ENCODE data around the gene EVI5L.

Gene EVI5L

DNA sequence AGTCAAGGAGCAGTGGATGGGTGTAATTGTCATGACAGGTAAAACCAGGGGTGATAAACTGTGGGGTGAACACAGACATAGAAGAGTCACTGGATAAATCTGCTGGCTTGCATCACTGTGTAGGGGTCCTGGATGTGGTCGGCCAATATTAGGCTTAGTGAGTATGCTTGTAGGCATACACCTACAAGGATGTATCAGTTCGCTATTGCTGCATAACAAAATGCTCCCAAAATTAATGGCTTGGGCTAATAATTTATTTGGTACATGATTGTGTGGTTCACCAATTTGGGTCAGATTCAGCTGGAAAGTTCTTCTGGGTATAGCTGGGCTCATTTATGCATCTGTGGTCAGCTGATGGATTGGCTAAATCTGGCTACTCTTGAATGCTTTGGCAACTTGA is 11.2 kb upstream of the EVI5L start:
- no peak for DNase-seq

DNA sequence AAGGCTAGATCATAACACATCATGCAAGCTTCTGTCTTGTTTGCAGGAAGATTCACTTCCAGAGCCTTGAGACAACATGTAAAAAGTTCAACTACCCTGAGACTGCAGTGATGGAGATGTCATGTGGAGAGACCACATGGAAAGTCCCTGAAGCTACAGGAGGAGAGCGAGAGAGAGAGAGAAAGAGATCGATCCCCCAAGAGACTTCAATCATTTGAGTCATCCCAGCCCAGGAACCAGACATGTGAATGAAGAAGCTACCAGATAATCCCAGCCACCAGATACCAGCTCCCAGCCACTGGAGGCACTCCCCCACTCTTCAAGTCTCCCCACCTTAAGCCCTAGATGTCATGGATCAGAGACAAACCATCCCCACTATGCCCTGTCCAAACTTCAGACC is 10.7 kb upstream of the EVI5L start:
- no peak for DNase-seq

DNA sequence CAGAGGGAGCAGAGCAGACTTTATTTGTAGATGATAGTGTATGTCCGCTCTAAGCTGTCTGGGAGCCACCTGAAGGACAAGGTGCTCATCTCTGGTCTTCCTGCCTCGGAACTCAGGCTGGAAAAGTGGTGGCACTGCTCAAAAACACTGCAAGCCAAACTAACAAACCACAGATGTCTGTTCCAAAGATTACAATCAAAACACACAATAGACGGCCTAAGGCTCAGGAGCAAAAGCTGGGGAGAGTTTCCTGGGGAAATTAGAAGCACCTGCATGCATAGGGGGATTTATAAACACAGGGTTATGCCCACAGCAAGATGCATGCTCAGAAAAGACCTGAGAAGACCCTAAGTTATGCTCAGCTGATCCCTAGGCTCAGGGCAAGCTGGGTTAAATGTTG is 9.4 kb upstream of the EVI5L start:
- no peak for DNase-seq

DNA sequence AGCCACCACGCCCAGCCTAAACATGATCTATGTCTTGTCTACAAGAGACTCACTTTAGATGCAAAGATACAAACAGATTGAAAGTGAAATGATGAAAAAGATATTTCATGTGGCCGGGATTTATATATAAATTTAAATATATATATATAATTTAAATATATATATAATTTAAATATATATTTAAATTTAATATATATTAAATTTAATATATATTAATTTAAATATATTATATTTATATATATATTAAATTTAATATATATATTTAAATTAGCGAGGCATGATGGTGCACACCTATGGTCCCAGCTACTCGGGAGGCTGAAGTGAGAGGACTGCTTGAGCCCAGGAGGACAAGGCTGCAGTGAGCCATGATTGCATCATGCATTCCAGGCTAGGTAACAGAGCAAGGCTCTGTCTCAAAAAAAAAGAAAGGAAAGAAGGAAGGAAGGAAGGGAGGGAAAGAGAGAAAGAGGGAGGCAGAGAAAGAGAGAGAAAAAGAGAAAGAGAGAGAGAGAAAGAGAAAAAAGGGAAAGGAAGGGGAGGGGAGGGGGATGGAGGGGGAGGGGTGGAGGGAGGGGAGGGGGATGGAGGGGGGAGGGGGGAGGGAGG is 7.0 kb upstream of the EVI5L start:
- no peak for DNase-seq

DNA sequence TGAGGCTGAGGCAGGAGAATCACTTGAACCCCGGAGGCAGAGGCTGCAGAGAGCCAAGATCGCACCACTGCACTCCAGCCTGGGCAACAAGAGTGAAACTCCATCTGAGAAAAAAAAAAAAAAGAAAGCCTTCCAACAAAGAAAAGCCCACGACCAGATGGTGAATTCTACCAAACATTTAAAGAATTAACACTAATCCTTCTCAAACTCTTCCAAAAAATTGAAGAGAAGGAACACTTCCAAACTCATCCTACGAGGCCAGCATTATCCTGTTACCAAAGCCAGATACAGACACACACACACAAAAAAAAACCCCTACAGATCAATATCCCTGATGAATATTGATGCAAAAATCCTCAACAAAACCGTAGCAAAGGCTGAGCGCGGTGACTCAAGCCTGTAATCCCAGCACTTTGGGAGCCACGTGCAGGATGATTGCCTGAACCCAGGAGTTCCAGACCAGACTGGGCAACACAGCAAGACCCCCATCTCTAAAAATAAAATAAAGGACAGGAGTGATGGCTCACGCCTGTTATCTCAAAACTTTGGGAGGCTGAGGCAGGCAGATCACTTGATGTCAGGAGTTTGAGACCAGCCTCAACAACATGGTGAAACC is 6.2 kb upstream of the EVI5L start:
- peak; percentile 9 for DNase-seq

DNA sequence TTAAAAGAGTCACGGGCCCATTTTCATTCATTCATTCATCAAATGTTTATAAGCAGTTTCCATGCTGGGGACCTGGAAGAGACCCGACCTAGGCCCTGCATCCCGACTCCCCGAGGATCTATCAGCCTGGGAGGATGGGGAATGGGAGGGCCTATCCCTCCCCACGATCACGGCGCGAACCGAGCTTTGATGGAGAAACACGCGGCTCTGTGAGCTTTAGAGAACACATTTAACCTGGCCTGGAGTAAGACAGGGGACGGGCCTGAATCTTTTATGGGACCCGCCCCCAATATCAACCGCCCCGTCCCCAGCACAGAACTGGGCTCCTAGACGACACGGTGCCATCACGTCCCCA is 875 bp upstream of the EVI5L start:
- DNase-seq, result no peak

DNA sequence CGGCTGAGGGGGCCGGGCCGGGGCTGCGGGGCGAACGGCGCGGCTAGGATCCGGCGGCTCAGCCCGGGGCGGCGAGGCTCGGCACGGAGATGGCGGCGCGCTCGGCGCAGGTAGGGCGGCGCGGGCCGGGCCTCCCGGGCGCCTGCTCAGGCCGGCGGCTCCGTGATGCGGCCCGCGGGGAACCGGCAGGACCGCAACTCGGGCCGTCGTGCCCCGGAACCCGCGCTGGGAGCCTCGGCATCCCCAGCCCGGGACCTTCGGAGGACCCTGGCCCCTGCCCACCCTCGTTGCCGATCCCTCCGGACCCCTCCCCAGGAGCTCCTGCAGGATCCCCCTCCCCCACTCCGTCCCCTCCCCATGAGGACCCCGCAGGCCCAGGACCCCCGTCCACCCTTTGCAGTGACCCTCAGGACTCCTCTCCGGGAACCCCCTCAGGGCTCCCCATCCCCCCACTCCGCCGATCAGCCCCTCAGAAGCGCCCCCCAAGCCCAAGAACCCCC is 304 bp downstream of the EVI5L start:
- no peak for DNase-seq

DNA sequence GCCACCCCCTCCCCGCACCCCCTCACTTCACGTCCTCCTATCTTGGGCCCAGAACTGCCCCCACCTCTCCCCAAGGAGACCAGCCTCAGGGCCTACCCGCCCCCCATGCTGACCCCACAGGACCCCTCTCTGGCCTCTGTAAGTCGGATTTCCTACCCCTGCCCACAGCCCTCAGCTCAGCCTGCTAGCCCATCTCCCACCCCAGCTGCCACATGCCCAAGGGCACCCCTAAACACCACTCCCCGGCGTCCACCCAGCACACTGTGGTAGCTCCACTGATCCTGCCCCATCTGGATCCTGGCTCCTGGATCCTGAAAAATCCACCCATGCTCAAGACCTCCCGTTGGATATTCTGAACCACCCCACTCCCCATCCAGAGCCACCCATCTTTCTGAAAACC is 805 bp downstream of the EVI5L start:
- DNase-seq, result no peak

DNA sequence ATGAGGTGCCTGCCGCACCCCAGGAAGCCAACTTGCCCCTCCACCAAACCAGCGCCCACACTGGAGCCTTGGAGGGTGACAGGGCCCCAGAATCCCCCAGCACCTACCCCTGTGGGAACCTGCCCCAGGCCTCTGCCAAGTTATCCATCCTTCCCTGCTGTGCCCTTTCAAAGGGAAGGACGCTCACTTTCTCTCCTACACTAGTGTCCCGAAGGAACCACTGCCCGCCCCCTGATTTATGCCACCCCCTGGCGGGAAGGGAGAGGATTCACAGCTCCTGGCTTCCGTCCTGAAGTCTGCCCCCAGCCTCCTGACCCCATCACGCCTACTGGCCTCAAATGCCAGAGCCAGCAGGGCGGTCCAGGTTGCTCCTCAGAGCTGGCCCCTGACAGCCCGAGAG is 1.4 kb downstream of the EVI5L start:
- DNase-seq, result peak; percentile 21

DNA sequence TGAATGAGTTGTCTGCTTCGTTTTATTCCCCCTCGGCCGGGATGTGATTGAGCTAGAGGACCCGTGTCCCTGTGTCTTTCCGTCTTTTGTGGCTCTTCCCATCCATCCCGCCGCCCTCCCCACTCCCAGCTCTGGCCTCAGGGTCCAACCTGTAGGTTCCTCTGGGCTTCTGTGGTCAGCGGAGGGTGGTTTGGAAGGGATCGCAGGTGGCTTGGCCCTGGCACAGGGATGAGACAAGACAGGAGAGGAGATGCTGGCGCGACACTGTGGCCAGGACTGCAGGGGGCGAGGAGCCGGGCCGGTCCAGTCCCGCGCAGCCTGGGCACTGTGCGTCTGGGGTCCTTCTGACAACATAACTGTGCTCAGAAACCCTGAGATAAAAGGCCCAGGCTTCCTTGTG is 2.0 kb downstream of the EVI5L start:
- no peak for DNase-seq

DNA sequence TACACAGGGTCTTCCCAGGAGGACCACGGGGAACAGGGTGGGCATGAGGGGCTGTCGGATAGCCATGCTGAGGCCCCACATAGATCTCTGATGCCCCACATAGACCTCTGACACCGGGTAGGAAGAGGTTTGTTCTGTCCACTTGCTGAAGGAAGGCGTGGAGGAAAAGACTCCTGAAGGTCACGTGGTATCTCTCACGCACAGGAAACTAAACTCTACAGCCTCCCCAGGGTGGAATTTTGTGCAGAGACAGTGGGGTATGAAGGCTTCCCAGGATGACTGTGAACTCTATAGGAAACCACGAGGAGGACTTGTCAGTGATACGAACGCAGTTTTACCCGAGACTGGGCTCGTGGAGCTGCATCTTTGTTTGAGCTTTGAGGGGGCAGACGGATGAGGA is 2.8 kb downstream of the EVI5L start:
- DNase-seq, result no peak

DNA sequence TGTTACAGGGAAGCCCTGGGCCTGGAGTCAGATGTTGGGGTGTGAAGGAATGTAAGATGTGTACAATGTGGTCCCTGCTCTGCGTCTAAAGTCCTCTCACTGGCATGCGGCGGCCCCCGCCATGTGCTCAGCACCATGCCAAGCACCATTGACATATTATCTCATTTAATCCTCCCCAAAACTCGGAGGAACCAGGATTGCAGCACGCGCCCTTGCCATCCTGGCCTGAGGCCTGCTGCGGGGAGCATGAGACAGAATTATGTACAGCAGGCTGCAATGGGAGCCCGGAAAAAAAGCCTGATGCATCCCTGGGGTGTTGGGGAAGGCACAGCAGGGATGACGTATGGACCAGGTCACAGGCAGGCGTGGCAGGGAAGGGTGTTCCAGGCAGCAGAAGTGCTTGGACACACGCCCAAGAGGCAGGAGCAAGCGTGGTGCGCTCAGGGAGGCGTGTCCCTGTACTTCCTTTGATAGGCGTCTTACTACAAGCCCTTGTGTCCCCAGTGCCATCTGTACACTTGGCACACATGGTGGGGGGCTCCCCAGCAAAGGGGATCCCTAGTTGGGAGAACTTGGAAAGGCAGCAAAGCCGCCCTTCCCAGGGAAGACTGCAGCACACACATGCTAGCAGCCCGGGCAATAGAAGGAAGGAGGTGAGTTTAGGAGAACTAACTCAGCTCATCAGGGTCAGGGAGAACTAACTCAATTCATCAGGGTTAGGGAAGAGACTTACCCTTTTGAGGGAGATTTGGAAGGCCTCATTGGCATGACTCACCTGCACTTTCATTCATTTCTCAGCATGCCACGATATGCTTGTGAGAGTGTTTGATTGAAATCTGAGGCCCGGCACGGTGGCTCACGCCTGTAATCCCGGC is 3.4 kb downstream of the EVI5L start:
- no peak for DNase-seq

DNA sequence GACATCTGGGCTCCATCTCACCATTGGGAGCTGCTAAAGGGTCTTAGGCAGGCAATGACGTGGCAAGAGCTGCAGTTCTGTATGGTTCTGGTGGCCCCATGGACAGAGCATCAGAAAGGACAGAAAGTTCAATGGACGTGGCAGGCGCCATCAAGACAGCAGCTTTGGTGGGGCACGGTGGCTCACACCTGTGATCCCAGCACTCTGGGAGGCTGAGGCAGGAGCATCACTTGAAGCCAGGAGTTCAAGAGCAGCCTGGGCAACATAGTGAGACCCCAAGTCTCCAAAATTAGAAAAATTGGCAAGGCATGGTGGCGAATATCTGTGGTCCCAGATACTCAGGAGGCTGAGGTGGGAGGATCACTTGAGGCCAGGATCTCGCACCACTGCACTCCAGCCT is 9.5 kb downstream of the EVI5L start:
- no peak for DNase-seq

DNA sequence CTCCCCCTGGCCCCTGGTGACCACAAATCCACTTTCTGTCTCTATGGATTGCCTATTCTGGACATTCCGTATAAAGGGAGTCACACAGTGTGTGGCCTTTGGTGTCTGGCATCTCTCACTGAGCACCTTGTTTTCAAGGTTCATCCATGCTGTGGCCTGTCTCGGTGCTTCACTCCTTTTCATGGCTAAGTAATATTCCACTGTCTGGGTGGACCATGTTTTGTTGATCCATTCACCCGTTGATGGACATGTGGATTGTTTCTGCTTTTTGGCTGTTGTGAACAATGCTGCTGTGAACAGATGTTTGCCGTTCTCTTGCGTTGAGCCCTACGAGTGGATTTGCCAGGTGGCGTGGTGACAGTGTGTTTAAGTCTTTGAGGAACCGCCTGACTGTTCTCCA is 10.6 kb downstream of the EVI5L start:
- DNase-seq, result no peak

DNA sequence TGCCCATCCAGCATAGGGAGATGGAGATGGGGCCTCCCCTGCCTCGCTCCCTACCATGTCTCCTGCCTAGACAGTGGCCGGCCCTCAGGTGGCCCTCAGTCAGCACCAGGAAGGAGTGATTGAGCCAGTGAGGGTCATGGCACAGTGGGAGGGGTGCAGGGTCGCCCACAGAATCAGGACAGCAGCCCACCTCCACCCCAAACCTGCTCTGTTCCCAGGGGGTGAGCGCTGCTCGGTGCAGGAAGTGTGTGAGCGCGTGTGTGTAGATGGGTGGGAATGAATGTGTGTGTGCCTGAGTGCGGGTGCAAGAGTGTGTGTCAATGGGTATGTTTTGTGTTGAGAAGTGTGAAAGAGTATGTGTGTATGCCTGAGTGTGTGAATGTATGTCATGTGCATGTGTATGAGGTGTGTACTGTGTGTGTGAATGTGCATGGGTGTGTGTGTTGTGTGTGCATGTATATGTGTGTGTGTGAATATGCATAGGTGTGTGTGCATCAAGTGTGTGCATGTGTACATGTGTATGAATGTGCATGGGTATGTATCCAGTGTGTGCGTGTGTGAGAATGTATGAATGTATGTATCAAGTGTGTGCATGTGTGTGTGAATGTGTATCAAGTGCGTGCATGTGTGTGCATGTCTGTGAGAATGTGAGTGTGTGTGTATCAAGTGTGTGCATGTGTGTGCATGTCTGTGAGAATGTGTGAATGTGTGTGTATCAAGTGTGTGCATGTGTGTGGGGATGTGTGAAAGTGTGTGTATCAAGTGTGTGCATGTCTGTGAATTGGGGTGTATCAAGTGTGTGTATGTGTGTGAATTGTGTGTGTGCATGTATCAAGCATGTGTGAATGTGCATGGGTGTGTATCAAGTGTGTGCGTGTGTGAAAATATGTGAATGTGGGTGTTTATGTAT is 12.0 kb downstream of the EVI5L start:
- DNase-seq, result no peak

DNA sequence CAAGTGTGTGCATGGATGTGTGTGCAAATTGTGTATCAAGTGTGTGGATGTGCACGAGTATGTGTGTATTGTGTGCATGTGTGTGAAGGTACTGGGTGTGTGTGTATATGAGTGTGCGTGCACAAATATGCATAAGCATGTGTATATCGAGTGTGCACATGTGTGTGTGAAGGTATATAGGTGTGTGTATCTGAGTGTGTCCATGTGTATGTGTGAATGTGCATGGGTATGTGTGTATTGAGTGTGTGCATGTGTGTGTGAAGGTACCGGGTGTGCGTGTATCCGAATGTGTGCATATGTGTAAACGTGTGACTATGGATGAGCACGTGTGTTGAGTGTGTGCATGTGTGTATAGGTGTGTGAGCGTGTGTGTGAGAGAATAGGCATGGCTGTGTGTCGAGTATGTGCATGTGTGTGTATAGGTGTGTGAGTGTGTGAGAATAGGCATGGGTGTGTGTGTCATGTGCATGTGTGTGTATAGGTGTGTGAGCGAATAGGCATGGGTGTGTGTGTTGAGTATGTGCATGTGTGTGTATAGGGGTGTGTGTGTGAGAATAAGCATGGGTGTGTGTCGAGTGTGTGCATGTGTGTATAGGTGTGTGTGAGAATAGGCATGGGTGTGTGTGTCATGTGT is 12.8 kb downstream of the EVI5L start:
- no peak for DNase-seq

DNA sequence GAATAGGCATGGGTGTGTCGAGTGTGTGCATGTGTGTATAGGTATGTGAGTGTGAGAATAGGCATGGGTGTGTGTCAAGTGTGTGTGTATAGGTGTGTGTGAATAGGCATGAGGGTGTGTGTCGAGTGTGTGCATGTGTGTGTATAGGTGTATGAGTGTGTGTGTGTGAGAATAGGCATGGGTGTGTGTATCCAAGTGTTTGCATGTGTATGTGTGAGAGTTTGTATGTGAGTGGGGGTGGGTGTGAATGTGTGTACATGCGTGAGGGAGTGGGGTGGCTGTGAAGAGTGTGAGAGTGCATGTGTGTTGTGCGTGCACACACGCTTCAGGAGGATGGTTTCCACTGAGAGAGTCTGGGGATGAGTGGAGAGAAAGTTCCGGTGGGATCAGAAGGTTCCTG is 13.5 kb downstream of the EVI5L start:
- DNase-seq, result no peak

DNA sequence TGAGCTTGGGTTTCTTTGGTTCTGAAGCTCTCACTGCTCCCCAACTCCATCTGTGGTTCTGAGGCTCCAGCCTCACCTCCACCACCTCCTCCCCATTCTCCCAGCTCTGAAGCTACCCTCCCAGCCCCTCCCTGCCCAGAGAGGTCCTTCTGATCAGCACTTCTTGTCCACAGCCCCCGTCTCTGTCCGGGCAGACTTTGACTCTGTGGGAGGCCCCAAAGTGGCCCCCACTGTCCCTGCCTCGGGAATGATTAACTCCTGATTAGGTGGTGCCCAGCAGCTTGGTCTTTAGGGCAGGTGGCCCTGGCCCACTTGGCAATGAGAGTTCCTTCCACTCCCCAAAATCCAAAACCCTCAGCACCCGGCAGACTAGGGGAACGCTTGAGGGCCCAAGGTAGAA is 14.4 kb downstream of the EVI5L start:
- DNase-seq, result no peak

DNA sequence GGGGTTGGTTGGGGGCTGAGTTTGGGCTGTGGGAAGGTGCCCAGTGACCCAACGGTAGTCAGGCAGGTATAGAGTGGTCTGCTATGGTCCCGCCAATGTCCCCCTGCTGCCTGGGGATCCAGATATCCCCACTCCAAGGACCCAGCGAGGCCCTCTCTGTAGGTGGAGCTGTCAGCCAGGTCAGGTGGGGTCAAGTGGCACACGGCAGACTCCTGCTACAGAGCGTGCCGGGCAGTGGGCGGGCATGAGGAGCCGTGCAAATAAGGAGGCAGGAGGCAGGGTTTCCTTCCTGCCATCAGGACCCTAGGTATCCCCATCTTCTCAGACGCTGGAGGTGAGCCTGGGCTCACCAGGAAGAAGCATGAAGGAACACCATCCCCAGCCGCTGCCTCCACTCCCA is 14.9 kb downstream of the EVI5L start:
- no peak for DNase-seq

DNA sequence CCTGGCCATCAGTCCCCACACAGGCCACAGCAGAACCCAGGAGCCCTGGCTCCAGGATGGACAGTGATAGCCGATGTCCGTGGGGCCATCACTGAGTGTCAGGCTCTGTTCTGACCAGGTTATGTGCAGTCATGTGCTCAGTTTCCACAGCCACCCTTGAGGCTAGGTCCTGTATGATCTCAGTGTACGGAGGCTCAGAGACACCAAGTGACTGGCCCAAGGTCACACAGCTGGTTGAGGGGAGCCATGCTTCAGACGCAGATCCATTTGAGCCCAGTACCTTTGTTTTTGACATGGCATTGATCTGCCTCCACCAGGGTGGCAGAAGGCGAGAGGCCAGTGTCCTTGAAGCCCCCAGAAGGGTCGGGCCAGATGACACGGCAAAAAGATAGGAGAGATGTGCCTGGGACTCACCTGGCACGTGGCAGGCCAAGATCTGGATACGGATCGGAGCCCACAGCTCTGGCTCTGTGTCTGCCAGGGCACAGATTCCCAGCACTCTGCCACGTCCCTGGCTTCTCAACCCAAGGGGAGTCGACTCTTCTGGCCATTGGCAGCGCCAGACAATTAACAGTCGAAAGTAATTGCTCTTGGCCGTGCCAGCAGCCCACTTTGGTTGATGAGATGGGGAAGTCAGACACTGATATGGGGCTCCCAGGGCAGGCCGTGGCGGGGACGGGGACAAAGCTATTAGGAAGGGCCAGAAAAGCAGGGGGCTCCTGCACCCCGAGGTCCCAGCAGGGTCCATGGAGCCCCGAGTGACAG is 15.6 kb downstream of the EVI5L start:
- DNase-seq, result no peak

DNA sequence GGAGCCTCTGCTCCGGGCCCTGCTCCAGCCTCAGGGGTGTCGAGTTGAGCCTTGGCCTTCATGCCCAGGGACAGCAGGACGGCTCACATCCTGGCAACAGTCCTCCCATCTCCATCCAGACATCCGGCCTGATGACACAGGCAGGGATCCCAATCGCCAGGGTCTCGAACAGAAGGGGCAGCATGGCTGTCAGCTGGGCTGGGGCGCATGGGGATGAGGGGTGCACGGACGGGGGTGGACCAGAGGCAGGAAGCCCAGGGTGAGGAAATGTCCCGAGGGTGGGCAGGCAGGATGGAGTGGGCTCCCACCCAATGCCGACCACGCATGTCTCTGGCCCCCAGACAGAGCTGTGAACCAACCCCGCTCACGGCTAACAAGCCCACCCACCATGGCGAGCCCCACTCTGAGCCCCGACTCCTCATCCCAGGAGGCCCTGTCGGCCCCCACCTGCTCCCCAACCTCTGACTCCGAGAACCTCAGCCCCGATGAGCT is 16.2 kb downstream of the EVI5L start:
- DNase-seq, result no peak

DNA sequence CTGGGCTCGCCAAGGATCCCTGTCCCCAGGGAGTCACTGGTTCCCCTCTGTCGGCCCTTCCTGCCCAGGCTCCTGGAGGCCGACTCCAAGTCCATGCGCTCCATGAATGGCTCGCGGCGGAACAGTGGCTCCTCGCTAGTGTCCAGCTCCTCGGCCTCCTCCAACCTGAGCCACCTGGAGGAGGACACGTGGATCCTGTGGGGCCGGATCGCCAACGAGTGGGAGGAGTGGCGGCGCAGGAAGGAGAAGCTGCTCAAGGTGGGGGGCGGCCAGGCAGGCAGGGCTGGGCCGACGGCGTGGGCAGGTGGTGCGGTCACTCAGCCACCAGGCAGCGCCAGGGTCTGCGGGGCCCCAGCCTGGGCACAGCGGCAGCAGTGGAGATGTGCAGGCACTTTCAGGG is 17.6 kb downstream of the EVI5L start:
- DNase-seq, result no peak
